HFFc6 (cell line): Measurements from ENCODE around the gene AACS. TPM values are rescaled to one million over a fixed set of nuclear protein-coding genes. Genes with fewer than 3 reads are reported as not detected.

Source experiments
- DNase-seq: peaks from one replicate; pipeline ENCODE4 v3.0.0-alpha.2; 2018
- H3K27ac Mint-ChIP-seq: 2 replicates; pipeline ENCODE4 v1.8.0; 2020; ENCODE audit warnings: mild to moderate bottlenecking, mixed read lengths
- H3K27me3 Mint-ChIP-seq: 2 replicates; pipeline ENCODE4 v1.8.0; 2021; ENCODE audit warnings: mild to moderate bottlenecking, moderate library complexity, mixed read lengths; ENCODE audit not compliant: insufficient read depth
- H3K36me3 Mint-ChIP-seq: 2 replicates; pipeline ENCODE4 v1.8.0; 2021; ENCODE audit warnings: low read depth, mixed read lengths
- H3K4me1 Mint-ChIP-seq: 2 replicates; pipeline ENCODE4 v1.8.0; 2020; ENCODE audit warnings: low read depth, mixed read lengths
- H3K4me3 Mint-ChIP-seq: 2 replicates; pipeline ENCODE4 v1.8.0; 2020; ENCODE audit warnings: mild to moderate bottlenecking, moderate library complexity, mixed read lengths
- H3K9me3 Mint-ChIP-seq: 2 replicates; pipeline ENCODE4 v1.8.0; 2020; ENCODE audit warnings: mild to moderate bottlenecking, mixed read lengths
- CTCF ChIP-seq: fragments of 200-600 bp; sonication (generic); IDR thresholded peaks from 2 replicates; pipeline ENCODE4 v1.5.0; 2021; ENCODE audit warnings: antibody characterized with exemption, mild to moderate bottlenecking
- total RNA-seq, 6 experiments: library from RNA; stranded (reverse); fragmentation: NEBNext Ultra II Directional; extraction: Animal tissue kit (Norgen Biotek cat#: 25700); gene quantifications; 2 replicates in 1 of 6; 3 replicates in 5 of 6; pipeline ENCODE4 v1.2.3, GENCODE V29; 2021

AACS gene
- total RNA-seq, 6 experiments from 2014 or later = 21.6 to 29.5 (median 24.2) TPM

GRCh38 chr12:125113263-125113662, 48.0 kb downstream of the AACS start:
- no peak for DNase-seq
- Mint-ChIP-seq H3K4me1 (peaks cover 8% of the 10 kb centered on the region; the same call in 1 of the 2 replicates), H3K4me3 (no peak overlapping the region), H3K36me3 (peaks cover 12% of the 10 kb centered on the region), H3K27me3 (no peaks in the 10 kb centered on the region; the same call in 1 of the 2 replicates), H3K27ac (no peak overlapping the region), H3K9me3 (no peaks in the 10 kb centered on the region)
- no peak for TF ChIP-seq CTCF

- peaks cover 8% of the 10 kb centered on the region; the same call in 1 of the 2 replicates for H3K4me1 Mint-ChIP-seq
- no peaks in the 10 kb centered on the region; the same call in 1 of the 2 replicates for H3K27me3 Mint-ChIP-seq
- no peak for DNase-seq
- no peaks in the 10 kb centered on the region for H3K9me3 Mint-ChIP-seq
- no peak overlapping the region for H3K27ac Mint-ChIP-seq
- no peak overlapping the region for H3K4me3 Mint-ChIP-seq
- peaks cover 12% of the 10 kb centered on the region for H3K36me3 Mint-ChIP-seq
- TF ChIP-seq CTCF = no peak
Observed at GRCh38 chr12:125113789-125114188, 48.6 kb downstream of the AACS start.

- H3K27me3 Mint-ChIP-seq = no peaks in the 10 kb centered on the region; the same call in 1 of the 2 replicates
- H3K36me3 Mint-ChIP-seq = peaks cover 12% of the 10 kb centered on the region
- no peak overlapping the region for H3K27ac Mint-ChIP-seq
- H3K4me3 Mint-ChIP-seq = no peak overlapping the region
- no peaks in the 10 kb centered on the region for H3K9me3 Mint-ChIP-seq
- TF ChIP-seq CTCF = no peak
- DNase-seq = no peak
- peaks cover 8% of the 10 kb centered on the region; the same call in 1 of the 2 replicates for H3K4me1 Mint-ChIP-seq
Observed at GRCh38 chr12:125114365-125115141, 49.3 kb downstream of the AACS start.

- peaks cover 15% of the 10 kb centered on the region for H3K36me3 Mint-ChIP-seq
- H3K4me1 Mint-ChIP-seq = no peaks in the 10 kb centered on the region
- no peaks in the 10 kb centered on the region for H3K9me3 Mint-ChIP-seq
- no peak overlapping the region for H3K27ac Mint-ChIP-seq
- no peak overlapping the region for H3K4me3 Mint-ChIP-seq
- DNase-seq = no peak
- H3K27me3 Mint-ChIP-seq = peaks cover 7% of the 10 kb centered on the region; the same call in 1 of the 2 replicates
- TF ChIP-seq CTCF = no peak
Observed at GRCh38 chr12:125120566-125120965, 55.3 kb downstream of the AACS start.

GRCh38 chr12:125121106-125121505, 55.9 kb downstream of the AACS start:
- H3K4me3 Mint-ChIP-seq = no peak overlapping the region
- no peak for DNase-seq
- H3K4me1 Mint-ChIP-seq = no peaks in the 10 kb centered on the region
- H3K27ac Mint-ChIP-seq = no peak overlapping the region
- no peak for TF ChIP-seq CTCF
- H3K36me3 Mint-ChIP-seq = peaks cover 16% of the 10 kb centered on the region
- no peaks in the 10 kb centered on the region for H3K9me3 Mint-ChIP-seq
- peaks cover 7% of the 10 kb centered on the region; the same call in 1 of the 2 replicates for H3K27me3 Mint-ChIP-seq
